Lower leg skin (tissue), 4 donors: ENCODE results near the gene ST6GALNAC3. TPM values are rescaled to one million over a fixed set of nuclear protein-coding genes. Genes with fewer than 3 reads are reported as not detected.
"Not testable (repeated sequence)": the region's sequence is repeated elsewhere in the genome, so short reads cannot be mapped to it uniquely, and the experiment has no call there.

Experiments used
- DNase-seq, 2 donors: peaks; one replicate each; pipeline ENCODE4 v3.0.0-alpha.2; 2019; ENCODE audit warnings: low spot score in 2 of 2
- H3K4me3 ChIP-seq: fragments of 200-600 bp; sonication (generic); 2 replicates; pipeline ENCODE4 v1.5.1; 2017; ENCODE audit warnings: mild to moderate bottlenecking, low read depth; ENCODE audit not compliant: poor library complexity, severe bottlenecking
- CTCF ChIP-seq, 3 donors: fragments of 450-650 bp; IDR thresholded peaks; one replicate each; pipeline ENCODE4 v1.5.1; 2016; ENCODE audit warnings: antibody characterized with exemption in 3 of 3, mild to moderate bottlenecking in 3 of 3, moderate library complexity in 2 of 3
- POLR2A ChIP-seq, 2 donors: fragments of 450-650 bp; IDR thresholded peaks; one replicate each; pipeline ENCODE4 v1.6.1; 2016 to 2017; ENCODE audit warnings: antibody characterized with exemption in 2 of 2, mild to moderate bottlenecking in 1 of 2, moderate library complexity in 1 of 2
- WGBS, 2 donors: methylation state at CpG; one replicate each; pipeline ENCODE4 v1.1.5; 2018; 5-methylcytosine and 5-hydroxymethylcytosine counted together
- intact Hi-C: fragments of 100-400 bp; cut with DNase I; formaldehyde crosslinking; loops from one replicate; pipeline ENCODE4 v1.15.0; 2023; ENCODE audit warnings: low total_unique reads
- total RNA-seq, 4 donors: library from RNA; depleted of rRNA; stranded (reverse); fragments of >200 nt; gene quantifications; one replicate each; pipeline ENCODE4 v1.1.0, GENCODE V29; 2016

Gene ST6GALNAC3
- total RNA-seq, 4 donors from 2014 or later, result 1.5 to 3.8 (median 3.0) TPM

DNA sequence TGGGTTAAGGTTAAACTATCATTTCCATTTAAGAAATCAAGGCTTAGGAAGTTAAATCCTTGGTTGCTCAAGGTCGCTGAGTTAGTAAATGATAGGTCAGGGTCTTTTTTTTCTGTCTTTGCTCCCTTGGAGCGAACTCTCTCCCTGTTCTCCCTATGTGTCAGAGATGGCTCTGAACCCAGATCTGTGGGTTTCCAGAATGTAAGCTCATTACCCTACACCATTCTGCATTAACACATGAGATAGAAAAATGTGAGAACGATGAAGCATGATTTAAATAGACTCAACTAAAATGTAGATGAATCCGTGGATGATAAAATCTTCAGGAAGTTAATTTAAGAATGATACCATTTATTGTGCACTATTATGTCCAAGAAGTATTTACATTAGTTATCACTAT is 25.0 kb upstream of the ST6GALNAC3 start:
- intact Hi-C loops, result no loop called here
- no peak for DNase-seq
- H3K4me3 ChIP-seq, result no peak overlapping the region
- 73 to 78% methylated on average over 4 of the region's 4 CpGs for WGBS, 2 donors
- TF ChIP-seq POLR2A (IDR thresholded peaks at IDR 0.05), result no peak
- no peak for TF ChIP-seq CTCF (IDR thresholded peaks at IDR 0.05)

DNA sequence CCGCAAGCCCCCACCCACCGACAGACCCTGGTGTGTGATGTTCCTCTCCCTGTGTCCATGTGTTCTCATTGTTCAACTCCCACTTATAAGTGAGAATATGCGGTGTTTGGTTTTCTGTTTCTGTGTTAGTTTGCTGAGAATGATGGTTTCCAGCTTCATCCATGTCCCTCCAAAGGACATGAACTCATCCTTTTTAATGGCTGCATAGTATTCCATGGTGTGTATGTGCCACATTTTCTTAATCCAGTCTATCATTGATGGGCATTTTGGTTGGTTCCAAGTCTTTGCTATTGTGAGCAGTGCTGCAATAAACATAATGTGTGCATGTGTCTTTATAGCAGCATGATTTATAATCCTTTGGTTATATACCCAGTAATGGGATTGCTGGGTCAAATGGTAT is 24.5 kb upstream of the ST6GALNAC3 start:
- H3K4me3 ChIP-seq, intact Hi-C loops, DNase-seq: not testable (repeated sequence)
- WGBS, 2 donors, result 97 to 99% methylated on average over 3 of the region's 3 CpGs

DNA sequence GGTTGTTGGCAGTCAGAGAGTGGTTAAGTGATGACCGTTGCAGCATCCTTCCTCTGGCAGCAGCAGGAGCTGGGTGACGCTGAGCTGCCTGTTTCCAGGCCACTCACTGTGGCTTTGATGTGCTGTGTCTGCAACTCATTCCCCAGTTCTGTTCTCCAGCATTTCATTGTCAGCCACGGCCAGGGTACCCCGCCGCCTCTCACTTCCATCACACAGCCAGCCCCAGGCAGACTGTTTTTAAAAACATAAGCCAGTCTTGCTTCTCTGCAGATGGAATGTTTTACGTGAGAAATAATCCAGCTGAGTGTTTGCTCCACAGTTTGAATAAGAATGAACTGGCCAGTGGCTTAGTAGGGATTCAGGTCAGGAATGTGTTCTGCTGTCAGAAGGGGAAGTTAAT is 21.5 kb upstream of the ST6GALNAC3 start:
- no peak for DNase-seq
- TF ChIP-seq POLR2A (IDR thresholded peaks at IDR 0.05) (no peak), CTCF (IDR thresholded peaks at IDR 0.05) (no peak)
- intact Hi-C loops, result no loop called here
- WGBS, 2 donors, result 30% methylated on average over 6 of the region's 6 CpGs
- no peak overlapping the region for H3K4me3 ChIP-seq

DNA sequence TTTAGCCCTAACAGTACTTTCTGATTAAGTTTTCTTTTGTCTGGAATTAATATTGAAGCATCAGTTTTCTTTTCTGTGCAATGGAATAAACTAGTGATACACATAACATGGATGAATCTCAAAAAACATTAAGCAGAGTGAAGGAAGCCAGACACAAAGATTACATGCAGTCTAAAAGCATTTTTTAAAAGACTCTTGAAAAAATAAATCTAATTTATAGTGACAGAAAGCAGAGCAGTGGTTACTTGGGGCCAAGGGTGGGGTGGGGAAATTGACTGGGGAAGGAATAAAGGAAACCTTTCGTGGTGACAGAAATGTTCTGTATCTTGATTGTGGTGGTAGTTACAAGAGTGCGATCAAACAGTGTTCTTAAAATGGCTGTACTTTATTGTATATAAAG is 20.2 kb upstream of the ST6GALNAC3 start:
- 43 to 49% methylated on average over 2 of the region's 2 CpGs for WGBS, 2 donors
- no peak overlapping the region for H3K4me3 ChIP-seq
- intact Hi-C loops, result no loop called here
- no peak for DNase-seq
- TF ChIP-seq CTCF (IDR thresholded peaks at IDR 0.05) (no peak), POLR2A (IDR thresholded peaks at IDR 0.05) (no peak)

- 90 to 92% methylated on average over 4 of the region's 4 CpGs for WGBS, 2 donors
- no peak for DNase-seq
- intact Hi-C loops, result no loop called here
- H3K4me3 ChIP-seq, result no peak overlapping the region
- TF ChIP-seq CTCF (IDR thresholded peaks at IDR 0.05), result no peak
- no peak for TF ChIP-seq POLR2A (IDR thresholded peaks at IDR 0.05)
Observed at GRCh38 chr1:76055987-76056386, 18.6 kb upstream of the ST6GALNAC3 start.

- intact Hi-C loops, result no loop called here
- DNase-seq, result no peak
- H3K4me3 ChIP-seq, result no peak overlapping the region
- TF ChIP-seq CTCF (IDR thresholded peaks at IDR 0.05), result no peak
- no peak for TF ChIP-seq POLR2A (IDR thresholded peaks at IDR 0.05)
- 64% methylated on average over 2 of the region's 2 CpGs for WGBS, 2 donors
Observed at GRCh38 chr1:76059451-76059850, 15.1 kb upstream of the ST6GALNAC3 start.
